Gastroesophageal sphincter (tissue), 4 donors: ENCODE results near the gene PLA2G4B. TPM values are rescaled to one million over a fixed set of nuclear protein-coding genes. Genes with fewer than 3 reads are reported as not detected.

ENCODE experiments used
- ATAC-seq: fragments of 150-250 bp; one replicate; pipeline ENCODE4 v1.9.1; 2016; ENCODE audit warnings: mild to moderate bottlenecking, moderate library complexity
- H3K27ac ChIP-seq, 4 donors: fragments of 200-600 bp; sonication (generic) in 3 of 4; 1 replicate in 3 of 4; 2 replicates in 1 of 4; pipeline ENCODE4 v1.5.1; 2016 to 2019
- H3K27me3 ChIP-seq: fragments of 200-600 bp; sonication (generic); one replicate; pipeline ENCODE4 v1.5.1; 2019
- H3K36me3 ChIP-seq, 2 donors: fragments of 200-600 bp; sonication (generic); one replicate each; pipeline ENCODE4 v1.5.1; 2019; ENCODE audit warnings: control low read depth in 1 of 2
- H3K4me1 ChIP-seq, 3 donors: fragments of 200-600 bp; sonication (generic); 1 replicate in 2 of 3; 2 replicates in 1 of 3; pipeline ENCODE4 v1.5.1; 2016 to 2019; ENCODE audit warnings: control low read depth in 2 of 3
- H3K4me3 ChIP-seq, 2 donors: fragments of 200-600 bp; sonication (generic); one replicate each; pipeline ENCODE4 v1.5.1; 2019; ENCODE audit warnings: mild to moderate bottlenecking in 1 of 2, moderate library complexity in 1 of 2
- H3K9me3 ChIP-seq, 3 donors: fragments of 200-600 bp; sonication (generic); one replicate each; pipeline ENCODE4 v1.5.1; 2017 to 2019; ENCODE audit warnings: control low read depth in 2 of 3
- EP300 ChIP-seq: sonication (generic); formaldehyde crosslinking; IDR thresholded peaks from one replicate; pipeline ENCODE4 v1.6.1; 2017; ENCODE audit warnings: antibody characterized with exemption, mild to moderate bottlenecking
- POLR2A ChIP-seq, 2 donors: fragments of 450-650 bp; IDR thresholded peaks; one replicate each; pipeline ENCODE4 v1.6.1; 2017; ENCODE audit warnings: antibody characterized with exemption in 2 of 2, mild to moderate bottlenecking in 2 of 2, moderate library complexity in 1 of 2
- POLR2AphosphoS5 ChIP-seq: sonication (generic); formaldehyde crosslinking; IDR thresholded peaks from one replicate; pipeline ENCODE4 v1.6.1; 2017; ENCODE audit warnings: antibody characterized with exemption
- WGBS, 2 donors: methylation state at CpG; one replicate each; pipeline ENCODE4 v1.1.5; 2018; ENCODE audit warnings: low coverage in 1 of 2; 5-methylcytosine and 5-hydroxymethylcytosine counted together
- small RNA-seq, 4 donors: library from RNA; depleted of rRNA; stranded (forward); fragments of <200 nt; gene quantifications; one replicate each; pipeline ENCODE3, GENCODE V24; 2016
- total RNA-seq, 4 donors: library from RNA; depleted of rRNA; stranded (reverse); fragments of >200 nt; gene quantifications; one replicate each; pipeline ENCODE4 v1.1.0, GENCODE V29; 2016
- TF ChIP-seq, protein P1 (sequence below), 4 experiments: fragments of 200-600 bp in 2 of 4; fragments of 450-650 bp in 2 of 4; sonication (generic) in 1 of 4; IDR thresholded peaks; one replicate each; pipeline ENCODE4 v1.5.1; 2017 to 2019; ENCODE audit warnings: antibody characterized with exemption in 4 of 4, mild to moderate bottlenecking in 2 of 4, moderate library complexity in 2 of 4

Gene PLA2G4B
- total RNA-seq, 4 donors from 2014 or later, result 2.5 to 7.0 (median 3.6) TPM

DNA sequence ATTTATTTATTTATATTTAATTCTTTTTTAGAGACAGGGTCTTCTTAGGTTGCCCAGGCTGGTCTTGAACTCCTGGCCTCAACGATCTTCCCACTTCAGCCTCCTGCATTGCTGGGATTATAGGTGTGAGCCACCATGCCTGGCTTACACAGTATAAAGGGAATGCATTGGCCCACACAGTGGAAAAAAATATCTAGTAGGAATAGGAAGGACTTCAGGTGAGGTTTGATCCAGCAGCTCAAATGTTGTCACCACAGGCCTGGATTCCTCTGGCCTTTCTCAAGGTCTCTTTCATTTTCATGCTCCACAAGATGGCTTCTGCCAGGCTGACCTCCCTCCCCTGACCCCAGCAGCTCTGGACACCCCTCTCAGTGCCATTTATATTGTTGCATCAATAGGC is 57.3 kb downstream of the PLA2G4B start:
- no peak overlapping the region for H3K27ac ChIP-seq
- 95 to 100% methylated on average over 1 of the region's 1 CpG for WGBS, 2 donors
- TF ChIP-seq EP300, result no peak
- no peak for TF ChIP-seq POLR2A (IDR thresholded peaks at IDR 0.05)
- no peak for TF ChIP-seq POLR2AphosphoS5
- TF ChIP-seq, protein P1, sequence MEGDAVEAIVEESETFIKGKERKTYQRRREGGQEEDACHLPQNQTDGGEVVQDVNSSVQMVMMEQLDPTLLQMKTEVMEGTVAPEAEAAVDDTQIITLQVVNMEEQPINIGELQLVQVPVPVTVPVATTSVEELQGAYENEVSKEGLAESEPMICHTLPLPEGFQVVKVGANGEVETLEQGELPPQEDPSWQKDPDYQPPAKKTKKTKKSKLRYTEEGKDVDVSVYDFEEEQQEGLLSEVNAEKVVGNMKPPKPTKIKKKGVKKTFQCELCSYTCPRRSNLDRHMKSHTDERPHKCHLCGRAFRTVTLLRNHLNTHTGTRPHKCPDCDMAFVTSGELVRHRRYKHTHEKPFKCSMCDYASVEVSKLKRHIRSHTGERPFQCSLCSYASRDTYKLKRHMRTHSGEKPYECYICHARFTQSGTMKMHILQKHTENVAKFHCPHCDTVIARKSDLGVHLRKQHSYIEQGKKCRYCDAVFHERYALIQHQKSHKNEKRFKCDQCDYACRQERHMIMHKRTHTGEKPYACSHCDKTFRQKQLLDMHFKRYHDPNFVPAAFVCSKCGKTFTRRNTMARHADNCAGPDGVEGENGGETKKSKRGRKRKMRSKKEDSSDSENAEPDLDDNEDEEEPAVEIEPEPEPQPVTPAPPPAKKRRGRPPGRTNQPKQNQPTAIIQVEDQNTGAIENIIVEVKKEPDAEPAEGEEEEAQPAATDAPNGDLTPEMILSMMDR (IDR thresholded peaks at IDR 0.05), result no peak
- H3K4me3 ChIP-seq, result no peak overlapping the region
- no peaks in the 10 kb centered on the region for H3K9me3 ChIP-seq
- H3K27me3 ChIP-seq, result no peaks in the 10 kb centered on the region
- H3K4me1 ChIP-seq, result peaks cover 0 to 33% (median 12%) of the 10 kb centered on the region in 3 donors
- no peak for ATAC-seq
- peaks cover 0 to 27% of the 10 kb centered on the region in 2 donors for H3K36me3 ChIP-seq

DNA sequence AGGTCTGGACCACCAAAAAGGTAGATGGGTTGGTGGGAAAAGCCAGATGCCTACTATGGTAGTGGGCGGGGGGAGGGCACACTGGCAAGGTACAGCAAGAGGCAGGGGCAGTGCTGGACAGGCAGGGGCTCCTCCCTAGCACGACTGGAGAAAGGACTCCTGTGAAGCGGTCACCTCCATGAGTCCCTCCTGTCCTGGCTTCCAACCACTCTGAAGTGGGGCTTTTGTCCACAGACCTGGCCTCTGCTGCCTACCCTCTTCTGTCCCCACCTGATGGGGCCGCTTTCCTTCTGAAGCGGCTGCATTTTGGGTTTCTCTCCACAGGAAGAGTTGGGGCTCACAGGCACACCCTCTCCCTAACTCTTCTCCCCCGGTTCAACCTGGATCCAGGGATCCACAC is 57.9 kb downstream of the PLA2G4B start:
- WGBS, 2 donors, result 83 to 87% methylated on average over 1 to 3 of the region's 6 CpGs
- H3K9me3 ChIP-seq, result no peaks in the 10 kb centered on the region
- TF ChIP-seq, protein P1 (IDR thresholded peaks at IDR 0.05), result no peak
- peaks cover 0 to 33% (median 12%) of the 10 kb centered on the region in 3 donors for H3K4me1 ChIP-seq
- no peak overlapping the region for H3K4me3 ChIP-seq
- H3K27ac ChIP-seq, result no peak overlapping the region
- no peak for ATAC-seq
- H3K36me3 ChIP-seq, result peaks cover 0 to 34% of the 10 kb centered on the region in 2 donors
- H3K27me3 ChIP-seq, result no peaks in the 10 kb centered on the region

DNA sequence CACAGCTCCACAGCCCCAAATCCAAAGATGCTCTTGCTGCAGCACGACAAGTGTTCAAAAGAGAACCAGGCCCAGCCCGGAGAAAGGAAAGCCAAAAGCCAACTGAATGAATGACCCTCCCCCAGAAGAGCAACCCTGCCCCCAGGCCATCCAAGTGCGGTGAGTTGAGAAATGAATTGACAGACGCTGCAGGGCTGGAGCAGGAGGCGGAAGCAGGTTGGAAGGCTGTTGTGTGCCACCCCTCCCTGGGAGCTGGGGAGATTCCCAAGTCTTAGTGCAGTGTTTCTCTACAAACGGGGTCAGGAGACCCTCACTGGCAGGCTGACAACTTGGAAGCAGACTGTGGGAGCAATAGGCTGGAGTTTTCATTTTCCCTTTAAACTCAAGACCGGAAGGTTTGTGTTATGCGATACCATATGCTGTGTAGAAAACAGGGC is 58.7 kb downstream of the PLA2G4B start:
- Histone ChIP-seq H3K27me3 (no peaks in the 10 kb centered on the region), H3K9me3 (no peaks in the 10 kb centered on the region), H3K4me1 (peaks cover 0 to 28% (median 12%) of the 10 kb centered on the region in 3 donors), H3K36me3 (peaks cover 0 to 39% of the 10 kb centered on the region in 2 donors), H3K4me3 (no peak overlapping the region), H3K27ac (no peak overlapping the region)
- 37 to 61% methylated on average over 2 to 3 of the region's 8 CpGs for WGBS, 2 donors
- TF ChIP-seq POLR2AphosphoS5, result no peak
- TF ChIP-seq, protein P1 (IDR thresholded peaks at IDR 0.05), result no peak
- no peak for TF ChIP-seq EP300
- TF ChIP-seq POLR2A (IDR thresholded peaks at IDR 0.05), result no peak
- ATAC-seq, result no peak

Small RNA genes lying within 50 kb of the gene (small RNA-seq; reads per million reads assigned to genes)
- gene JMJD7-PLA2G4B (0 reads per million in 4 donors), gene MIR4310 (0 to 0.09 (median 0) reads per million in 4 donors), gene RNA5SP393 (0 reads per million in 4 donors)

Other genes with a start within 250 kb of the PLA2G4B start
- 10 to 100 TPM; 29.4 to 59.2 (median 44.9) TPM for gene MGA, start 178.4 kb upstream of the PLA2G4B start, total RNA-seq
- gene MAPKBP1, start 64.4 kb upstream of the PLA2G4B start, total RNA-seq, result 10 to 100 TPM; 25.1 to 48.9 (median 30.6) TPM
- gene JMJD7, start 10.8 kb upstream of the PLA2G4B start, total RNA-seq, result 10 to 100 TPM in 1 of 4 donors, 1 to 10 TPM in 3; 6.1 to 12.8 (median 9.3) TPM
- gene SPTBN5, start 55.2 kb downstream of the PLA2G4B start, total RNA-seq, result under 1 TPM; 0.13 to 0.93 (median 0.38) TPM
- gene EHD4, start 133.7 kb downstream of the PLA2G4B start, total RNA-seq, result 10 to 100 TPM in 3 of 4 donors, 1 to 10 TPM in 1; 10.0 to 25.4 (median 20.3) TPM
- gene PLA2G4E, start 182.2 kb downstream of the PLA2G4B start, total RNA-seq, result under 1 TPM in 2 of 4 donors, not detected in 2; 0.08 to 0.67 TPM